Ishikawa (cell line): ENCODE results near the gene CDCA5.

ENCODE experiments used
- CEBPB ChIP-seq: IDR thresholded peaks from 2 replicates; pipeline ENCODE4 v1.6.1; 2012
- CREB1 ChIP-seq: IDR thresholded peaks from 2 replicates; pipeline ENCODE4 v1.6.1; 2012; ENCODE audit warnings: low read depth
- EGR1 ChIP-seq: IDR thresholded peaks from 2 replicates; pipeline ENCODE4 v1.6.1; 2012
- EP300 ChIP-seq: IDR thresholded peaks from 2 replicates; pipeline ENCODE4 v1.6.1; 2012; ENCODE audit warnings: borderline replicate concordance
- FOXM1 ChIP-seq: IDR thresholded peaks from 2 replicates; pipeline ENCODE4 v1.6.1; 2012; ENCODE audit warnings: low read depth, borderline replicate concordance
- MAX ChIP-seq: IDR thresholded peaks from 2 replicates; pipeline ENCODE4 v1.6.1; 2012
- NFIC ChIP-seq: IDR thresholded peaks from 2 replicates; pipeline ENCODE4 v1.6.1; 2012
- RAD21 ChIP-seq: IDR thresholded peaks from 2 replicates; pipeline ENCODE4 v1.6.1; 2012; ENCODE audit warnings: low read depth
- REST ChIP-seq: IDR thresholded peaks from 2 replicates; pipeline ENCODE4 v1.6.1; 2012; ENCODE audit warnings: low read depth, mild to moderate bottlenecking
- TAF1 ChIP-seq: IDR thresholded peaks from 2 replicates; pipeline ENCODE4 v1.6.1; 2012; ENCODE audit warnings: low read depth, mild to moderate bottlenecking
- TCF12 ChIP-seq: IDR thresholded peaks from 2 replicates; pipeline ENCODE4 v1.6.1; 2012; ENCODE audit warnings: low read depth
- TEAD4 ChIP-seq: IDR thresholded peaks from 2 replicates; pipeline ENCODE4 v1.6.1; 2012
- YY1 ChIP-seq: IDR thresholded peaks from 2 replicates; pipeline ENCODE4 v1.6.1; 2012; ENCODE audit warnings: low read depth
- ZBTB7A ChIP-seq: IDR thresholded peaks from 2 replicates; pipeline ENCODE4 v1.6.1; 2012; ENCODE audit warnings: low read depth
- TF ChIP-seq, protein P1 (sequence below): IDR thresholded peaks from 2 replicates; pipeline ENCODE4 v1.6.1; 2012

The CDCA5 gene

DNA sequence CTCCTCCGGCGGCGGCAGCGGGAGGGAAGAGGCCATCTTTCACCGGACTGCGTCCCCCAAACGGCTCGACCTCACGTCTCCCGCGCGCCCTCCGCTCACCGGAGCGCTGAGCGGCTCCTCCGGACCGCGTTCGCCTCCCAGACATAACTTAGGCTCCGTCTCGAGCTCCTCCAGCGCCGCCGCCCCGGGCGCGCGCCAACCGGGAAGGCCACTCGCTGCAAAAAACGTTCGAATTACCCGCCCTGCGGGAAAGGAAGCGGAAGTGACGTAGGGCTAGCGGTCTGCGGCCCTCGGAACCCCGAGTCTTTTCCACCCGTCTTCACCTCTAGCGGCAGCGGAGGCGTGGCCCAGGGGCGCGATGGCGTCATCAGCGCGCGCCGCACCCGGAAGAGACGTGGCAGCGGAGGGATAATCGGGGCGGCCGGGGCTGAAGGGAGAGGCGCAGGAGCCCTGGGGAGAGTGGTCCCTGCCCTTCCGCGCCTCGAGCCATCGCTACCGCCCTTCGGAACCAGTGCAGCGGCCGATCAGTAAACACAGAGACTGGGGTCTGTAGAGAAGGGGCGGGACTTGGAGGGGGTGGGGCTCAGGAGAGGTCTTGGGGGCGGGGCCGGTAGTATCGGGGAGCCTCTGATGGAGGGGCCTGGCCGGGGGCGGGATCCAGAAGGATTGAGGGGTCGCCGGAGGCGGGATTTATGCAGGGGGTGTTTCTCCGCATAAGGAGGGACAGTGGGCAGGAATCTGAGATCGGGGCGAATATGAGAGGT lies at the start of gene CDCA5, which contains the start of gene ZFPL1:
Gene CDCA5 (minus strand): TSS at position 207 of the 764 bp plus-strand sequence. CDS start 62 bp downstream, at position 145.
Gene ZFPL1 (plus strand): TSS at position 389 of the 764 bp plus-strand sequence. CDS start 477 bp downstream, outside the sequence.
- TF ChIP-seq EP300 = peak; percentile 62
- TF ChIP-seq CEBPB = no peak
- peak; percentile 78 for TF ChIP-seq TAF1
- TF ChIP-seq FOXM1 = peak; percentile 69; the same call in 1 of the 2 replicates
- TF ChIP-seq TEAD4 = 0 out of 2 replicates have a peak, but pooled peaks have one; percentile 18
- 0 out of 2 replicates have a peak, but pooled peaks have one; percentile 19 for TF ChIP-seq REST
- no peak for TF ChIP-seq RAD21
- peak; percentile 37; the same call in 1 of the 2 replicates for TF ChIP-seq NFIC
- TF ChIP-seq MAX = peak; percentile 79
- TF ChIP-seq ZBTB7A = peak; percentile 63; the same call in 1 of the 2 replicates
- TF ChIP-seq CREB1 = peak; percentile 98
- TF ChIP-seq EGR1 = no peak
- peak; percentile 64; the same call in 1 of the 2 replicates for TF ChIP-seq YY1
- TF ChIP-seq TCF12 = peak; percentile 72
- TF ChIP-seq, protein P1, sequence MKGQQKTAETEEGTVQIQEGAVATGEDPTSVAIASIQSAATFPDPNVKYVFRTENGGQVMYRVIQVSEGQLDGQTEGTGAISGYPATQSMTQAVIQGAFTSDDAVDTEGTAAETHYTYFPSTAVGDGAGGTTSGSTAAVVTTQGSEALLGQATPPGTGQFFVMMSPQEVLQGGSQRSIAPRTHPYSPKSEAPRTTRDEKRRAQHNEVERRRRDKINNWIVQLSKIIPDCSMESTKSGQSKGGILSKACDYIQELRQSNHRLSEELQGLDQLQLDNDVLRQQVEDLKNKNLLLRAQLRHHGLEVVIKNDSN = peak; percentile 37; the same call in 1 of the 2 replicates

GRCh38 chr11:65132988-65133700 lies 49.3 kb upstream of the CDCA5 start:
- 0 out of 2 replicates have a peak, but pooled peaks have one; percentile 22 for TF ChIP-seq TAF1
- no peak for TF ChIP-seq RAD21
- no peak for TF ChIP-seq CEBPB
- peak; percentile 37 for TF ChIP-seq YY1
- no peak for TF ChIP-seq TEAD4
- no peak for TF ChIP-seq EGR1

GRCh38 chr11:65132238-65132987 lies 48.6 kb upstream of the CDCA5 start:
- TF ChIP-seq, protein P1 = no peak
- TF ChIP-seq ZBTB7A = no peak
- no peak for TF ChIP-seq TEAD4
- no peak for TF ChIP-seq RAD21
- no peak for TF ChIP-seq FOXM1
- no peak for TF ChIP-seq NFIC
- no peak for TF ChIP-seq EGR1
- no peak for TF ChIP-seq CEBPB
- TF ChIP-seq REST = no peak
- no peak for TF ChIP-seq MAX
- TF ChIP-seq EP300 = no peak
- TF ChIP-seq TAF1 = no peak
- TF ChIP-seq YY1 = no peak
- TF ChIP-seq TCF12 = no peak
- no peak for TF ChIP-seq CREB1

DNA sequence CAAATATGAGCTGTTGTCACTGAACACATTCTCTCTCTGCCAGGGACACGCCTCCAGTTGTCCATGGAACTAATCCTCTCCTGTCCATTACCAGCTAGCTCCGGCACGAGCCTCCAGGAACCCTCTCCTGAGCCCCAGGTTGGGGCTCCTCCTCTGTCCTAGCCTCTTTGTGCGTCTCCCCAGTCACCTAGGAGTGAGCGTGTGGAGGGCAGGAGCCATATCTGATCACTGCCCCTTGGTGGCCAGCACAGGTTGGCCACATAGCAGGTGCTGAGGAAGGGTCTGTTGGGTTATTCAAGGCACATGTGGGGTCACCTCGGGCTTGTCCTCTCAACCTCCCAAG lies 48.0 kb upstream of the CDCA5 start:
- TF ChIP-seq CREB1 = no peak
- TF ChIP-seq ZBTB7A = no peak
- no peak for TF ChIP-seq RAD21
- TF ChIP-seq EGR1 = no peak
- TF ChIP-seq YY1 = no peak
- TF ChIP-seq, protein P1 = no peak
- no peak for TF ChIP-seq TAF1
- no peak for TF ChIP-seq FOXM1
- no peak for TF ChIP-seq MAX
- no peak for TF ChIP-seq NFIC
- no peak for TF ChIP-seq TEAD4
- TF ChIP-seq CEBPB = no peak
- no peak for TF ChIP-seq REST
